ENCODE data around the gene SLC5A10.

- no peak for TF ChIP-seq CTCF (IDR thresholded peaks at IDR 0.05; ENCODE audit: low read length)
- no peak for TF ChIP-seq EZH2 (IDR thresholded peaks at IDR 0.05; ENCODE audit: borderline replicate concordance, low read length)
Observed at GRCh38 chr17:18958611-18959010, 6.6 kb downstream of the SLC5A10 start.
